Measurements from ENCODE around the gene ADCK1. TPM values are rescaled to one million over a fixed set of nuclear protein-coding genes. Genes with fewer than 3 reads are reported as not detected.
"Not testable (repeated sequence)": the region's sequence is repeated elsewhere in the genome, so short reads cannot be mapped to it uniquely, and the experiment has no call there.

Gene ADCK1
- polyA plus RNA-seq, 4 donors, result 5.1 to 10.2 (median 8.0) TPM

DNA sequence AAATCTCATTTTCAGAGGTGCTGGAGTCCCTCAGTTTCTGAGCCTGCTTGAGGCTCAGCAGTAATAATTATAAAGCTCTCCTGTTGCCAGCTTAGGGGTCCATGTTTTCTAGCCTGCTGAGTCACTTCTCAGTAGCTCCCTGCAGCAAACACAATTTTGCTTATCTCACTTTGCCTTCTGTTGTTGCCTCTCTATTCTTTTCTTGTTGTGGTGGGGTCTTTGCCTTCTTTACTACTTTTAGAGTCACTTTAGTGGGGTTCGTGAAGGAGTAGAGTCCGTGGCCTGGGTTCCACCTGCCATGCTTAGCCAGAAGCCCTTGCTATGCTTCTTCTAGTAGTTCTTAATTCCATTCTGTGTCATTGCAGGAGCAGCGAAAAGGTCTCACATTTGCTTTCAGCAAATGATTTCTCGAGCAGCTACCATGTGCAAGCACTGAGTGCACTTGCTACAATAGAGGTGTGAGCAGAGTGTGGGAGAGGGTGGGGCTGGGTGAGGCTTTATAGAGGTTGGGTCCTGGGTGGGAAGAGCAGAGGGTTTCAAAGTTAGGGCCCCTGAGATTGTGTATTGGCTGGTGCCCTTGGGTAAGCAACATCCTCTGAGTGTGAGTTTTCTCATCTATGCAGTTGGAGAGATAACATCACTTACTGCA is 114.3 kb downstream of the ADCK1 start:
- no peaks in the 10 kb centered on the region for H3K4me1 ChIP-seq (ENCODE audit: control insufficient read depth in 3 of 3, insufficient read depth in 2 of 3, low read depth in 1 of 3, low read length in 2 of 3)
- FAIRE-seq (no peak), DNase-seq (no peak)
- H3K36me3 ChIP-seq (ENCODE audit: control insufficient read depth in 3 of 3, insufficient read depth in 2 of 3, low read depth in 1 of 3, low read length in 3 of 3), result peaks cover 0 to 5% (median 0%) of the 10 kb centered on the region in 3 donors
- no peak overlapping the region for H3K27ac ChIP-seq (ENCODE audit: low read depth in 1 of 3, low read length in 2 of 3)
- no peaks in the 10 kb centered on the region for H3K9me3 ChIP-seq (ENCODE audit: control insufficient read depth in 2 of 2, insufficient read depth in 1 of 2, low read depth in 1 of 2, low read length in 1 of 2)
- no peaks in the 10 kb centered on the region for H3K27me3 ChIP-seq (ENCODE audit: control insufficient read depth in 3 of 3, insufficient read depth in 3 of 3, low read length in 3 of 3)
- H3K4me3 ChIP-seq (ENCODE audit: low read depth in 1 of 3, low read length in 3 of 3), result no peak overlapping the region
- WGBS, 3 donors, result 89 to 95% (median 91%) methylated on average over 4 of the region's 4 CpGs

DNA sequence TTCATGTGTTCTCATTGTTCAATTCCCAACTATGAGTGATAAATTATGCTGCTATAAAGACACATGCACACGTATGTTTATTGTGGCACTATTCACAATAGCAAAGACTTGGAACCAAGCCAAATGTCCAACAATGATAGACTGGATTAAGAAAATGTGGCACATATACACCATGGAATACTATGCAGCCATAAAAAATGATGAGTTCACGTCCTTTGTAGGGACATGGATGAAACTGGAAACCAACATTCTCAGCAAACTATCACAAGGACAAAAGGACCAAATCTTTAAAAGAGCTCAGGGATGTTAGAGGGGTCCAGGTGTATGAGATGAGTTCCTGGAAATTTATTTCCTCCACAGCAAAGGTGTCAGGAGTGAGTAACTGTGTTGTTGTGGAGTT is 115.5 kb downstream of the ADCK1 start:
- H3K4me1 ChIP-seq (ENCODE audit: control insufficient read depth in 3 of 3, insufficient read depth in 2 of 3, low read depth in 1 of 3, low read length in 2 of 3); H3K27ac ChIP-seq (ENCODE audit: low read depth in 1 of 3, low read length in 2 of 3); FAIRE-seq; H3K36me3 ChIP-seq (ENCODE audit: control insufficient read depth in 3 of 3, insufficient read depth in 2 of 3, low read depth in 1 of 3, low read length in 3 of 3); H3K4me3 ChIP-seq (ENCODE audit: low read depth in 1 of 3, low read length in 3 of 3); DNase-seq; H3K9me3 ChIP-seq (ENCODE audit: control insufficient read depth in 2 of 2, insufficient read depth in 1 of 2, low read depth in 1 of 2, low read length in 1 of 2); H3K27me3 ChIP-seq (ENCODE audit: control insufficient read depth in 3 of 3, insufficient read depth in 3 of 3, low read length in 3 of 3): not testable (repeated sequence)
- WGBS, 3 donors, result 82 to 94% (median 83%) methylated on average over 2 of the region's 2 CpGs

DNA sequence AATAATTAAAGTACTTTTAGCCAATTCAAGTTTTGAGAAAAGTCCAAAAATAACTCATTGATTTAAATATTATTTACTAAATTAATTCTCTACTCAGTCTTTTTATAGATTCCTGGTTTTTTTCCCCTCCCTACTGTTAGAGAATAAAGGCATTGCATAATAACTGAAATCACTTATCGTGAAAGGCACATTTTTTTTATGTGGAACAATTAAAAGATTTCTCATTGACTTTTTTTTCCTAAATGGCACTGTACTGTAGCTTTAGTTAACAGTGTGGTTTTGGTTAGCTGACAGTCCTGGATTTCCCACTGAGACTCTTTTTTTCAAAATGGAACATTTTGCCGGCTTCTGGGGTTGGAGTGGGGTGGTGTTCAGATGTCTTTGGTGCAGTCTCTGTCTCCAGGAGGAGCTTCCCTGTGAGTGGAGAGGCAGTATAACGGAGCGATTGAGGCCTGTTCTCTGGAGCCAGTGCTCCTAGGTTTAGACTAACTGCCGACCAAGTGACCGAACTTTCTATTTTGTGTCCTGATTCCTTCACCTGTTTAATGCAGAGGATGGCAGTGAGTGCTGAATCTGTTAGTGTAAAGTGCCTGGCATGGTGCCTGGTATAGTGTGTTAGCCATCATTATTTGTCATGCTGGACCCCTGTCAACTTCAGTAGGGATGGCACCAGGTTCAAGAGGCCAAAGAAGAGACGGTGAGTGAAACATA is 117.7 kb downstream of the ADCK1 start:
- WGBS, 3 donors, result 89 to 95% (median 89%) methylated on average over 7 of the region's 7 CpGs
- Histone ChIP-seq H3K36me3 (ENCODE audit: control insufficient read depth in 3 of 3, insufficient read depth in 2 of 3, low read depth in 1 of 3, low read length in 3 of 3) (peaks cover 0 to 5% (median 0%) of the 10 kb centered on the region in 3 donors), H3K27me3 (ENCODE audit: control insufficient read depth in 3 of 3, insufficient read depth in 3 of 3, low read length in 3 of 3) (no peaks in the 10 kb centered on the region), H3K4me1 (ENCODE audit: control insufficient read depth in 3 of 3, insufficient read depth in 2 of 3, low read depth in 1 of 3, low read length in 2 of 3) (no peaks in the 10 kb centered on the region), H3K4me3 (ENCODE audit: low read depth in 1 of 3, low read length in 3 of 3) (no peak overlapping the region), H3K27ac (ENCODE audit: low read depth in 1 of 3, low read length in 2 of 3) (no peak overlapping the region), H3K9me3 (ENCODE audit: control insufficient read depth in 2 of 2, insufficient read depth in 1 of 2, low read depth in 1 of 2, low read length in 1 of 2) (no peaks in the 10 kb centered on the region)
- no peak for DNase-seq
- FAIRE-seq, result no peak

DNA sequence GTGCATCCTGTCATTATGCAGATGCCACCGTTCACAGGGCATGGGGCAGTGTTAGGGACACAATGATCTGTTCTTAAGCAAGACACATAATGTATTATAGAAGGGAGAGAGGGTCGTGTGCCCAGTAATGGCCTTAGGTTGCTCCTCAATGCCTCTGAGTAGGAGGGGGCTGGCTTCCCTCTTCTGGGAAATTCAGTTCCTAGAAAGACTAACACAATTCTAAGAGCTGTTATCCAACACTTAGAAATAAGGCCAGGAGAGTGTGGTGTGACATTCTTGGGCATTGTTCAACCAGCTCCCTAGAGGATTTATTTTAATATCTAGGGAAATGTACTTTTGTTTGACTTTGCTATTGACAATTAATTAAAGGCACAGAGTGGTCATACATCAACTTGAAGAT is 118.5 kb downstream of the ADCK1 start:
- no peak overlapping the region for H3K4me3 ChIP-seq (ENCODE audit: low read depth in 1 of 3, low read length in 3 of 3)
- peaks cover 0 to 2% (median 0%) of the 10 kb centered on the region in 3 donors for H3K36me3 ChIP-seq (ENCODE audit: control insufficient read depth in 3 of 3, insufficient read depth in 2 of 3, low read depth in 1 of 3, low read length in 3 of 3)
- no peak overlapping the region for H3K27ac ChIP-seq (ENCODE audit: low read depth in 1 of 3, low read length in 2 of 3)
- no peaks in the 10 kb centered on the region for H3K27me3 ChIP-seq (ENCODE audit: control insufficient read depth in 3 of 3, insufficient read depth in 3 of 3, low read length in 3 of 3)
- 71 to 90% (median 74%) methylated on average over 2 of the region's 2 CpGs for WGBS, 3 donors
- FAIRE-seq (no peak), DNase-seq (no peak)
- no peaks in the 10 kb centered on the region for H3K9me3 ChIP-seq (ENCODE audit: control insufficient read depth in 2 of 2, insufficient read depth in 1 of 2, low read depth in 1 of 2, low read length in 1 of 2)
- no peaks in the 10 kb centered on the region for H3K4me1 ChIP-seq (ENCODE audit: control insufficient read depth in 3 of 3, insufficient read depth in 2 of 3, low read depth in 1 of 3, low read length in 2 of 3)

DNA sequence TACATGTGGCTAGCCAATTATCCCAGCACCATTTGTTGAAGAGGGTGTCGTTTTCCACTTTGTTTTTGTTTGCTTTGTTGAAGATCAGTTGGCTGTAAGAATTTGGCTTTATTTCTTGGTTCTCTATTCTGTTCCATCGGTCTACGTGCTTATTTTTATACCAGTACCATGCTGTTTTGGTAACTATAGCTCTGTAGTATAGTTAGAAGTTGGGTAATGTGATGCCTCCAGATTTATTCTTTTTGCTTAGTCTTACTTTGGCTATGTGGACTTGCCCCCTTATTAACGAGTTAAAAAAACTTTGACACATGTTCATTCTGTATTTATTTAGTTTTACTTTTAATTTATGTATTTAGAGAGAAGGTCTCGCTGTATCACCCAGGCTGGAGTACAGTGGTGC is 120.4 kb downstream of the ADCK1 start:
- no peak for DNase-seq
- Histone ChIP-seq H3K27me3 (ENCODE audit: control insufficient read depth in 3 of 3, insufficient read depth in 3 of 3, low read length in 3 of 3) (no peaks in the 10 kb centered on the region), H3K36me3 (ENCODE audit: control insufficient read depth in 3 of 3, insufficient read depth in 2 of 3, low read depth in 1 of 3, low read length in 3 of 3) (peaks cover 0 to 2% (median 0%) of the 10 kb centered on the region in 3 donors), H3K4me1 (ENCODE audit: control insufficient read depth in 3 of 3, insufficient read depth in 2 of 3, low read depth in 1 of 3, low read length in 2 of 3) (no peaks in the 10 kb centered on the region), H3K4me3 (ENCODE audit: low read depth in 1 of 3, low read length in 3 of 3) (no peak overlapping the region), H3K9me3 (ENCODE audit: control insufficient read depth in 2 of 2, insufficient read depth in 1 of 2, low read depth in 1 of 2, low read length in 1 of 2) (no peaks in the 10 kb centered on the region), H3K27ac (ENCODE audit: low read depth in 1 of 3, low read length in 2 of 3) (no peak overlapping the region)
- WGBS, 3 donors, result 90 to 96% (median 94%) methylated on average over 5 of the region's 5 CpGs
- no peak for FAIRE-seq

DNA sequence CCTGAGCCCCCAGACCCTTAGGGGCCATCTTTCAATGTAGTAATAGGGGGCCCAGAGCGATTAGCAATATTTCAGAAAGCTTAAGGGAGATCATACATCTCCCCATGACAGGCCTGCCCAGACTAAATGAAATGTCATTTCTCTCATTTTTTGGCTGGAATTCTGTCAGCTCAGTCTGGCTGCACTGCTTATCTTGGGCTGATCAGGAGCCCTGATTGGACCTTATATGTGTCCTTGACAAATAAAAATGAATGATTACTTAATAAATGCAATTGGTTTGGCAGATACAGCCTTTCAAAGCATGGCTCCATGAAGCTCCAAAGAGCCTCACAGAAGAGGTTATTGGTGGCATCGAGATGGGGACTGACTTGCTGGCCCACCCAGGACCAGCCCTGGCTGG is 121.9 kb downstream of the ADCK1 start:
- peaks cover 0 to 2% (median 0%) of the 10 kb centered on the region in 3 donors for H3K36me3 ChIP-seq (ENCODE audit: control insufficient read depth in 3 of 3, insufficient read depth in 2 of 3, low read depth in 1 of 3, low read length in 3 of 3)
- no peaks in the 10 kb centered on the region for H3K27me3 ChIP-seq (ENCODE audit: control insufficient read depth in 3 of 3, insufficient read depth in 3 of 3, low read length in 3 of 3)
- no peaks in the 10 kb centered on the region for H3K4me1 ChIP-seq (ENCODE audit: control insufficient read depth in 3 of 3, insufficient read depth in 2 of 3, low read depth in 1 of 3, low read length in 2 of 3)
- no peaks in the 10 kb centered on the region for H3K9me3 ChIP-seq (ENCODE audit: control insufficient read depth in 2 of 2, insufficient read depth in 1 of 2, low read depth in 1 of 2, low read length in 1 of 2)
- H3K27ac ChIP-seq (ENCODE audit: low read depth in 1 of 3, low read length in 2 of 3), result no peak overlapping the region
- DNase-seq (no peak), FAIRE-seq (no peak)
- no peak overlapping the region for H3K4me3 ChIP-seq (ENCODE audit: low read depth in 1 of 3, low read length in 3 of 3)
- 86 to 97% (median 93%) methylated on average over 2 of the region's 2 CpGs for WGBS, 3 donors

- no peak overlapping the region for H3K4me3 ChIP-seq (ENCODE audit: low read depth in 1 of 3, low read length in 3 of 3)
- H3K27me3 ChIP-seq (ENCODE audit: control insufficient read depth in 3 of 3, insufficient read depth in 3 of 3, low read length in 3 of 3), result no peaks in the 10 kb centered on the region
- WGBS, 3 donors, result 63 to 74% (median 66%) methylated on average over 10 to 11 of the region's 11 CpGs
- H3K27ac ChIP-seq (ENCODE audit: low read depth in 1 of 3, low read length in 2 of 3), result no peak overlapping the region
- H3K9me3 ChIP-seq (ENCODE audit: control insufficient read depth in 2 of 2, insufficient read depth in 1 of 2, low read depth in 1 of 2, low read length in 1 of 2), result no peaks in the 10 kb centered on the region
- H3K4me1 ChIP-seq (ENCODE audit: control insufficient read depth in 3 of 3, insufficient read depth in 2 of 3, low read depth in 1 of 3, low read length in 2 of 3), result no peaks in the 10 kb centered on the region
- peaks cover 0 to 3% (median 0%) of the 10 kb centered on the region in 3 donors for H3K36me3 ChIP-seq (ENCODE audit: control insufficient read depth in 3 of 3, insufficient read depth in 2 of 3, low read depth in 1 of 3, low read length in 3 of 3)
- DNase-seq (no peak), FAIRE-seq (no peak)
Observed at GRCh38 chr14:77923131-77923936, 123.4 kb downstream of the ADCK1 start.

GRCh38 chr14:77924141-77924948 is 124.4 kb downstream of the ADCK1 start:
- WGBS, 3 donors, result 93 to 96% (median 95%) methylated on average over 22 of the region's 22 CpGs
- no peak for FAIRE-seq
- no peaks in the 10 kb centered on the region for H3K4me1 ChIP-seq (ENCODE audit: control insufficient read depth in 3 of 3, insufficient read depth in 2 of 3, low read depth in 1 of 3, low read length in 2 of 3)
- H3K36me3 ChIP-seq (ENCODE audit: control insufficient read depth in 3 of 3, insufficient read depth in 2 of 3, low read depth in 1 of 3, low read length in 3 of 3), result peaks cover 0 to 3% (median 0%) of the 10 kb centered on the region in 3 donors
- no peak for DNase-seq
- no peak overlapping the region for H3K27ac ChIP-seq (ENCODE audit: low read depth in 1 of 3, low read length in 2 of 3)
- no peaks in the 10 kb centered on the region for H3K27me3 ChIP-seq (ENCODE audit: control insufficient read depth in 3 of 3, insufficient read depth in 3 of 3, low read length in 3 of 3)
- H3K9me3 ChIP-seq (ENCODE audit: control insufficient read depth in 2 of 2, insufficient read depth in 1 of 2, low read depth in 1 of 2, low read length in 1 of 2), result no peaks in the 10 kb centered on the region
- H3K4me3 ChIP-seq (ENCODE audit: low read depth in 1 of 3, low read length in 3 of 3), result no peak overlapping the region

Measured in small intestine (tissue), 7 donors.